CD8-positive, alpha-beta memory T cell (primary cell): Measurements from ENCODE around the gene ITPR3. TPM values are rescaled to one million over a fixed set of nuclear protein-coding genes. Genes with fewer than 3 reads are reported as not detected.

ENCODE experiments used
- CTCF ChIA-PET: fragments of 350-600 bp; sonication (Branson Sonifier 250); formaldehyde crosslinking; loops from one replicate; lab custom pipeline; 2021; ENCODE audit warnings: antibody characterized with exemption; lab: Charles Lee
- POLR2A ChIA-PET: fragments of 350-600 bp; sonication (Branson Sonifier 250); formaldehyde crosslinking; loops from one replicate; lab custom pipeline; 2021; ENCODE audit warnings: antibody characterized with exemption; lab: Charles Lee
- DNase-seq, 5 donors: peaks; one replicate each; pipeline versions ENCODE4 v3.0.0 to v3.0.0-alpha.2; 2020 to 2022; ENCODE audit warnings: mixed read lengths in 1 of 5
- H3K27ac ChIP-seq: one replicate; pipeline ENCODE4 v1.7.0; 2013; ENCODE audit warnings: low read depth, mild to moderate bottlenecking, low read length, moderate library complexity
- H3K27me3 ChIP-seq: 2 replicates; pipeline ENCODE4 v1.7.0; 2013; ENCODE audit warnings: low read length, mild to moderate bottlenecking; ENCODE audit not compliant: insufficient read depth, poor library complexity, severe bottlenecking
- H3K36me3 ChIP-seq: 2 replicates; pipeline ENCODE4 v1.7.0; 2013; ENCODE audit warnings: mild to moderate bottlenecking, low read length, moderate library complexity; ENCODE audit not compliant: insufficient read depth
- H3K4me1 ChIP-seq: 2 replicates; pipeline ENCODE4 v1.7.0; 2013; ENCODE audit warnings: mild to moderate bottlenecking, low read length, moderate library complexity; ENCODE audit not compliant: insufficient read depth
- H3K4me3 ChIP-seq: 2 replicates; pipeline ENCODE4 v1.7.0; 2013; ENCODE audit warnings: mild to moderate bottlenecking, low read length
- H3K9me3 ChIP-seq: 2 replicates; pipeline ENCODE4 v1.7.0; 2013; ENCODE audit warnings: mild to moderate bottlenecking, low read length
- H3K27ac Mint-ChIP-seq, 8 donors: one replicate each; pipeline ENCODE4 v1.8.0; 2020 to 2021; ENCODE audit warnings: mixed read lengths in 8 of 8, mild to moderate bottlenecking in 6 of 8, inconsistent platforms in 3 of 8, moderate library complexity in 3 of 8
- H3K27me3 Mint-ChIP-seq, 2 donors: one replicate each; pipeline ENCODE4 v1.8.0; 2020 to 2021; ENCODE audit warnings: mixed read lengths in 2 of 2, mild to moderate bottlenecking in 1 of 2, moderate library complexity in 1 of 2
- H3K36me3 Mint-ChIP-seq, 3 donors: one replicate each; pipeline ENCODE4 v1.8.0; 2020 to 2021; ENCODE audit warnings: mixed read lengths in 3 of 3, inconsistent platforms in 1 of 3, mild to moderate bottlenecking in 1 of 3
- H3K4me1 Mint-ChIP-seq, 3 donors: one replicate each; pipeline ENCODE4 v1.8.0; 2020 to 2021; ENCODE audit warnings: mixed read lengths in 3 of 3, inconsistent platforms in 1 of 3, mild to moderate bottlenecking in 1 of 3
- H3K4me3 Mint-ChIP-seq, 7 donors: one replicate each; pipeline ENCODE4 v1.8.0; 2020 to 2021; ENCODE audit warnings: mixed read lengths in 7 of 7, mild to moderate bottlenecking in 6 of 7, moderate library complexity in 4 of 7, inconsistent platforms in 2 of 7
- H3K9me3 Mint-ChIP-seq, 5 donors: one replicate each; pipeline ENCODE4 v1.8.0; 2020 to 2022; ENCODE audit warnings: mixed read lengths in 5 of 5, mild to moderate bottlenecking in 3 of 5, moderate library complexity in 2 of 5, inconsistent platforms in 1 of 5
- polyA plus RNA-seq: library from polyadenylated mRNA; unstranded; fragments of 300-500 nt; fragmentation: Illumina TruSeq; gene quantifications from one replicate; pipeline ENCODE4 v1.2.3, GENCODE V29; 2021
- total RNA-seq, 2 experiments: library from RNA; stranded (reverse); gene quantifications; one replicate each; pipeline ENCODE4 v1.2.3, GENCODE V29; 2021

Gene ITPR3
- 10 to 100 TPM; 42.0 to 43.3 TPM for total RNA-seq
- polyA plus RNA-seq = 7.9 TPM

- H3K27me3 ChIP-seq = no peaks in the 10 kb centered on the region
- no peaks in the 10 kb centered on the region for H3K36me3 ChIP-seq
- CTCF ChIA-PET = interaction anchor here (0.6 to 2.2 kb wide), 9 partner anchors 10 to 90 kb away, joined by 3 to 8 read pairs (median 3); partner anchors contain the start of gene UQCC2
- peak within 1 kb of the TSS; percentile 95 to 100 (median 98) for H3K27ac Mint-ChIP-seq
- POLR2A ChIA-PET = interaction anchor here (0.6 to 2.7 kb wide), 14 partner anchors 11 to 309 kb away, joined by 3 to 12 read pairs (median 4); partner anchors contain the start of genes BAK1, UQCC2, ZBTB22 and ZBTB9
- no peaks in the 10 kb centered on the region for H3K9me3 Mint-ChIP-seq
- peak within 1 kb of the TSS; percentile 95 to 98 (median 97) for H3K4me3 Mint-ChIP-seq
- H3K9me3 ChIP-seq = no peaks in the 10 kb centered on the region
- peaks cover 0 to 33% (median 0%) of the 10 kb centered on the region in 3 donors for H3K36me3 Mint-ChIP-seq
- peaks cover 41% of the 10 kb centered on the region for H3K4me1 ChIP-seq
- peak within 1 kb of the TSS; percentile 90 for H3K4me3 ChIP-seq
- peaks cover 63 to 69% (median 69%) of the 10 kb centered on the region in 3 donors for H3K4me1 Mint-ChIP-seq
- peak within 1 kb of the TSS; percentile 89 for H3K27ac ChIP-seq
- H3K27me3 Mint-ChIP-seq = no peaks in the 10 kb centered on the region
- peak; percentile 69 to 87 (median 81) for DNase-seq
Measured at GRCh38 chr6:33620856-33621710, at the start of gene ITPR3. Gene ITPR3 (plus strand): TSS chr6:33621322. CDS start chr6:33621603, 281 bp downstream.

- Mint-ChIP-seq H3K36me3 (peaks cover 0 to 48% (median 3%) of the 10 kb centered on the region in 3 donors), H3K4me3 (peak overlapping the region; percentile 84 to 96 (median 93)), H3K27ac (peak overlapping the region; percentile 98 to 100 (median 100)), H3K4me1 (peaks cover 22 to 40% (median 40%) of the 10 kb centered on the region in 3 donors), H3K9me3 (no peaks in the 10 kb centered on the region), H3K27me3 (peaks cover 0 to 2% of the 10 kb centered on the region in 2 donors)
- CTCF ChIA-PET = interaction anchor here (1.0 to 1.3 kb wide), 4 partner anchors 13 to 227 kb away, joined by 3 to 4 read pairs (median 4); no protein-coding TSS in a partner anchor
- Histone ChIP-seq H3K4me1 (peaks cover 23% of the 10 kb centered on the region), H3K36me3 (peaks cover 29% of the 10 kb centered on the region), H3K4me3 (peak overlapping the region; percentile 80), H3K9me3 (no peaks in the 10 kb centered on the region), H3K27me3 (no peaks in the 10 kb centered on the region), H3K27ac (peak overlapping the region; percentile 100)
- DNase-seq = no peak
- POLR2A ChIA-PET = interaction anchor here (1.3 to 1.8 kb wide), 5 partner anchors 10 to 154 kb away, joined by 3 to 14 read pairs (median 4); partner anchors contain the start of genes CUTA and UQCC2
Measured at GRCh38 chr6:33571637-33572316, 49.3 kb upstream of the ITPR3 start.

GRCh38 chr6:33575211-33575610 is 45.9 kb upstream of the ITPR3 start:
- H3K36me3 Mint-ChIP-seq = peaks cover 4 to 75% (median 7%) of the 10 kb centered on the region in 3 donors
- Histone ChIP-seq H3K4me1 (peaks cover 36% of the 10 kb centered on the region), H3K27me3 (no peaks in the 10 kb centered on the region), H3K27ac (no peak overlapping the region), H3K4me3 (no peak overlapping the region), H3K36me3 (peaks cover 36% of the 10 kb centered on the region), H3K9me3 (no peaks in the 10 kb centered on the region)
- CTCF ChIA-PET = interaction anchor here (1.7 kb wide), 1 partner anchor 10 kb away, joined by 6 read pairs; no protein-coding TSS in a partner anchor
- peaks cover 0 to 2% of the 10 kb centered on the region in 2 donors for H3K27me3 Mint-ChIP-seq
- peak overlapping the region in 6 of 8 donors; percentile 35 to 86 (median 57) for H3K27ac Mint-ChIP-seq
- H3K9me3 Mint-ChIP-seq = no peaks in the 10 kb centered on the region
- H3K4me1 Mint-ChIP-seq = peaks cover 43 to 56% (median 44%) of the 10 kb centered on the region in 3 donors
- POLR2A ChIA-PET = interaction anchor here (0.5 to 1.2 kb wide), 2 partner anchors 24 to 46 kb away, joined by 3 read pairs; partner anchors contain the start of gene ITPR3
- H3K4me3 Mint-ChIP-seq = peak overlapping the region in 3 of 7 donors; percentile 19 to 38 (median 38)
- no peak for DNase-seq

GRCh38 chr6:33576668-33577067 is 44.5 kb upstream of the ITPR3 start:
- ChIA-PET POLR2A (no interaction called here), CTCF (no interaction called here)
- Mint-ChIP-seq H3K27me3 (no peaks in the 10 kb centered on the region), H3K4me3 (peak overlapping the region in 6 of 7 donors; percentile 15 to 99 (median 42)), H3K36me3 (peaks cover 4 to 65% (median 7%) of the 10 kb centered on the region in 3 donors), H3K27ac (peak overlapping the region; percentile 42 to 98 (median 68)), H3K9me3 (no peaks in the 10 kb centered on the region), H3K4me1 (peaks cover 33 to 44% (median 34%) of the 10 kb centered on the region in 3 donors)
- no peak for DNase-seq
- Histone ChIP-seq H3K9me3 (no peaks in the 10 kb centered on the region), H3K27ac (no peak overlapping the region), H3K36me3 (peaks cover 36% of the 10 kb centered on the region), H3K4me3 (no peak overlapping the region), H3K27me3 (no peaks in the 10 kb centered on the region), H3K4me1 (peaks cover 34% of the 10 kb centered on the region)

GRCh38 chr6:33577106-33577535 is 44.0 kb upstream of the ITPR3 start:
- Mint-ChIP-seq H3K27ac (peak overlapping the region in 7 of 8 donors; percentile 50 to 98 (median 79)), H3K4me1 (peaks cover 28 to 40% (median 30%) of the 10 kb centered on the region in 3 donors), H3K4me3 (peak overlapping the region in 5 of 7 donors; percentile 66 to 99 (median 93)), H3K27me3 (no peaks in the 10 kb centered on the region), H3K9me3 (no peaks in the 10 kb centered on the region), H3K36me3 (peaks cover 4 to 60% (median 7%) of the 10 kb centered on the region in 3 donors)
- H3K27me3 ChIP-seq = no peaks in the 10 kb centered on the region
- H3K4me1 ChIP-seq = peaks cover 29% of the 10 kb centered on the region
- CTCF ChIA-PET = no interaction called here
- no peak overlapping the region for H3K27ac ChIP-seq
- H3K4me3 ChIP-seq = no peak overlapping the region
- peaks cover 36% of the 10 kb centered on the region for H3K36me3 ChIP-seq
- H3K9me3 ChIP-seq = no peaks in the 10 kb centered on the region
- no peak for DNase-seq
- POLR2A ChIA-PET = no interaction called here

GRCh38 chr6:33577718-33578117 is 43.4 kb upstream of the ITPR3 start:
- H3K9me3 ChIP-seq = no peaks in the 10 kb centered on the region
- H3K27ac ChIP-seq = peak overlapping the region; percentile 90
- no peaks in the 10 kb centered on the region for H3K27me3 Mint-ChIP-seq
- ChIA-PET CTCF (no interaction called here), POLR2A (no interaction called here)
- H3K4me3 Mint-ChIP-seq = peak overlapping the region; percentile 92 to 99 (median 95)
- peak overlapping the region; percentile 70 to 99 (median 95) for H3K27ac Mint-ChIP-seq
- no peaks in the 10 kb centered on the region for H3K27me3 ChIP-seq
- H3K4me3 ChIP-seq = peak overlapping the region; percentile 98
- H3K36me3 Mint-ChIP-seq = peaks cover 4 to 56% (median 7%) of the 10 kb centered on the region in 3 donors
- DNase-seq = no peak
- H3K4me1 ChIP-seq = peaks cover 25% of the 10 kb centered on the region
- peaks cover 25 to 36% (median 27%) of the 10 kb centered on the region in 3 donors for H3K4me1 Mint-ChIP-seq
- H3K9me3 Mint-ChIP-seq = no peaks in the 10 kb centered on the region
- peaks cover 32% of the 10 kb centered on the region for H3K36me3 ChIP-seq

GRCh38 chr6:33578164-33578563 is 43.0 kb upstream of the ITPR3 start:
- H3K36me3 Mint-ChIP-seq = peaks cover 4 to 56% (median 7%) of the 10 kb centered on the region in 3 donors
- Histone ChIP-seq H3K27ac (peak overlapping the region; percentile 90), H3K9me3 (no peaks in the 10 kb centered on the region), H3K27me3 (no peaks in the 10 kb centered on the region), H3K36me3 (peaks cover 32% of the 10 kb centered on the region), H3K4me3 (peak overlapping the region; percentile 98), H3K4me1 (peaks cover 25% of the 10 kb centered on the region)
- peak overlapping the region; percentile 90 to 100 (median 98) for H3K27ac Mint-ChIP-seq
- POLR2A ChIA-PET = interaction anchor here (2.2 kb wide), 1 partner anchor 8 kb away, joined by 17 read pairs; no protein-coding TSS in a partner anchor
- CTCF ChIA-PET = interaction anchor here (0.9 to 1.3 kb wide), 3 partner anchors 123 to 886 kb away, joined by 3 read pairs; no protein-coding TSS in a partner anchor
- H3K9me3 Mint-ChIP-seq = no peaks in the 10 kb centered on the region
- DNase-seq = no peak
- H3K4me1 Mint-ChIP-seq = peaks cover 25 to 36% (median 27%) of the 10 kb centered on the region in 3 donors
- H3K27me3 Mint-ChIP-seq = no peaks in the 10 kb centered on the region
- peak overlapping the region; percentile 92 to 99 (median 95) for H3K4me3 Mint-ChIP-seq
